OCI-LY7 (cell line): ENCODE measurements around the gene PCGF5.

Experiments
- CTCF ChIP-seq: fragments of 200-600 bp; sonication (generic); conservative IDR thresholded peaks from 2 replicates; pipeline ENCODE4 v1.5.1; 2014; ENCODE audit warnings: mild to moderate bottlenecking, antibody characterized with exemption, low read length, moderate library complexity, mixed read lengths
- EZH2phosphoT487 ChIP-seq: fragments of 200-600 bp; sonication (generic); IDR thresholded peaks from 2 replicates; pipeline ENCODE4 v1.6.1; 2018; ENCODE audit warnings: low read depth, borderline replicate concordance, mild to moderate bottlenecking, mixed run types, antibody characterized with exemption, low read length, moderate library complexity, mixed read lengths

- no peak for TF ChIP-seq CTCF
- no peak for TF ChIP-seq EZH2phosphoT487
Observed at GRCh38 chr10:91188889-91189288, 31.6 kb upstream of the PCGF5 start.
